HCT116 (cell line): ENCODE results near the gene UXS1. TPM values are rescaled to one million over a fixed set of nuclear protein-coding genes. Genes with fewer than 3 reads are reported as not detected.

Experiments used
- ATAC-seq: fragments of 200-7000 bp; cut with Tn5 transposase; 2 replicates; pipeline ENCODE4 v1.9.1; 2020; ENCODE audit warnings: mild to moderate bottlenecking, moderate library complexity
- BruUV-seq: library from RNA; stranded (reverse); fragments of 400-500 nt; replicated peaks from 2 replicates; lab custom pipeline; 2021; lab: Mats Ljungman, UMichigan
- CTCF ChIA-PET: fragments of 300-600 bp; sonication (Branson Sonifier 250); formaldehyde crosslinking; loops from one replicate; lab custom pipeline; 2021; ENCODE audit warnings: antibody characterized with exemption; lab: Charles Lee
- POLR2A ChIA-PET: fragments of 300-600, 350-600 bp; sonication (Branson Sonifier 250); formaldehyde crosslinking; loops from one replicate; lab custom pipeline; 2021; ENCODE audit warnings: antibody characterized with exemption; lab: Charles Lee
- RAD21 ChIA-PET, 2 experiments: fragments of 300-600 bp; sonication (Branson Sonifier 250); formaldehyde crosslinking; loops; one replicate each; lab custom pipeline; 2023; ENCODE audit warnings: low total read pairs in 2 of 2; ENCODE audit not compliant: uncharacterized antibody in 2 of 2, unreplicated experiment in 2 of 2, low non-redundant PET in 1 of 2; lab: Charles Lee
- DNase-seq: peaks from one replicate; pipeline ENCODE4 v3.0.0-alpha.2; 2010; ENCODE audit warnings: low read depth, low spot score
- H2AFZ ChIP-seq: fragments of 200-600 bp; shearing (Covaris generic), sonication (generic); 2 replicates; pipeline ENCODE4 v1.6.1; 2017; ENCODE audit warnings: low read depth, mixed run types, mixed read lengths, antibody characterized with exemption, low read length; ENCODE audit not compliant: poor library complexity, severe bottlenecking
- H3K27ac ChIP-seq: 2 replicates; pipeline ENCODE4 v1.5.1; 2012; ENCODE audit warnings: low read depth, low read length
- H3K27me3 ChIP-seq: fragments of 200-600 bp; sonication (generic); 2 replicates; pipeline ENCODE4 v1.6.1; 2016; ENCODE audit warnings: mixed run types, low read length, mixed read lengths; ENCODE audit not compliant: insufficient read depth
- H3K36me3 ChIP-seq, 2 experiments: fragments of 200-500 bp in 1 of 2; fragments of 200-600 bp in 1 of 2; sonication (Bioruptor generic) in 1 of 2; sonication (generic) in 1 of 2; 2 replicates each; pipeline versions ENCODE4 v1.5.1 to v1.6.1; 2014 to 2016; ENCODE audit warnings: low read length in 2 of 2, inconsistent platforms in 1 of 2, mixed read lengths in 1 of 2, mixed run types in 1 of 2; ENCODE audit not compliant: insufficient read depth in 2 of 2, control insufficient read depth in 1 of 2
- H3K4me1 ChIP-seq, 2 experiments: fragments of 200-600 bp in 1 of 2; sonication (generic) in 1 of 2; 2 replicates each; pipeline versions ENCODE4 v1.5.1 to v1.6.1; 2012 to 2017; ENCODE audit warnings: low read length in 2 of 2, inconsistent platforms in 1 of 2, mild to moderate bottlenecking in 1 of 2, mixed read lengths in 1 of 2, mixed run types in 1 of 2, moderate library complexity in 1 of 2; ENCODE audit not compliant: insufficient read depth in 2 of 2, control insufficient read depth in 1 of 2
- H3K4me2 ChIP-seq: fragments of 200-600 bp; sonication (generic); 2 replicates; pipeline ENCODE4 v1.6.1; 2017; ENCODE audit warnings: mixed run types, low read length, mixed read lengths
- H3K4me3 ChIP-seq, 2 experiments: fragments of 200-600 bp in 1 of 2; sonication (generic) in 1 of 2; replicated peaks in 1 of 2; 2 replicates each; pipeline ENCODE4 v1.5.1; 2011 to 2016; ENCODE audit warnings: low read length in 2 of 2, control low read depth in 1 of 2, low read depth in 1 of 2, mild to moderate bottlenecking in 1 of 2, mixed read lengths in 1 of 2, mixed run types in 1 of 2
- H3K79me2 ChIP-seq: fragments of 200-600 bp; sonication (generic); 2 replicates; pipeline ENCODE4 v1.6.1; 2017; ENCODE audit warnings: mild to moderate bottlenecking, mixed run types, low read length, moderate library complexity, mixed read lengths; ENCODE audit not compliant: insufficient read depth
- H3K9ac ChIP-seq: fragments of 200-600 bp; sonication (generic); 2 replicates; pipeline ENCODE4 v1.6.1; 2016; ENCODE audit warnings: low read length, mixed read lengths
- H3K9me2 ChIP-seq: fragments of 200-600 bp; sonication (generic), shearing (Covaris generic); 2 replicates; pipeline ENCODE4 v1.6.1; 2017; ENCODE audit warnings: mixed run types, mild to moderate bottlenecking, moderate library complexity; ENCODE audit not compliant: insufficient read depth
- H3K9me3 ChIP-seq, 2 experiments: fragments of 200-500 bp in 1 of 2; fragments of 200-600 bp in 1 of 2; sonication (Bioruptor generic) in 1 of 2; sonication (generic) in 1 of 2; 2 replicates each; pipeline ENCODE4 v1.6.1; 2014 to 2017; ENCODE audit warnings: low read length in 2 of 2, mixed read lengths in 2 of 2, inconsistent platforms in 1 of 2, low read depth in 1 of 2, mild to moderate bottlenecking in 1 of 2, mixed run types in 1 of 2, moderate library complexity in 1 of 2; ENCODE audit not compliant: control insufficient read depth in 1 of 2, insufficient read depth in 1 of 2
- H4K20me1 ChIP-seq: fragments of 200-600 bp; sonication (generic), shearing (Covaris generic); 2 replicates; pipeline ENCODE4 v1.6.1; 2017; ENCODE audit warnings: mixed run types, mild to moderate bottlenecking, moderate library complexity; ENCODE audit not compliant: insufficient read depth
- ATF3 ChIP-seq: IDR thresholded peaks from 2 replicates; pipeline ENCODE4 v1.6.1; 2012
- CEBPB ChIP-seq: IDR thresholded peaks from 2 replicates; pipeline ENCODE4 v1.6.1; 2012; ENCODE audit warnings: low read depth
- CTCF ChIP-seq, 3 experiments: fragments of 200-600 bp in 1 of 3; sonication (generic) in 1 of 3; IDR thresholded peaks in 2 of 3; conservative IDR thresholded peaks in 1 of 3; 2 replicates each; pipeline ENCODE4 v1.5.1; 2012 to 2017; ENCODE audit warnings: low read depth in 2 of 3, low read length in 2 of 3, antibody characterized with exemption in 1 of 3, borderline replicate concordance in 1 of 3, control low read depth in 1 of 3, mild to moderate bottlenecking in 1 of 3, mixed read lengths in 1 of 3, mixed run types in 1 of 3, moderate library complexity in 1 of 3; ENCODE audit not compliant: insufficient read depth in 1 of 3
- ELF1 ChIP-seq: IDR thresholded peaks from 2 replicates; pipeline ENCODE4 v1.6.1; 2012; ENCODE audit warnings: low read depth, borderline replicate concordance
- EZH2phosphoT487 ChIP-seq: fragments of 200-600 bp; IDR thresholded peaks from 2 replicates; pipeline ENCODE4 v1.6.1; 2018; ENCODE audit warnings: antibody characterized with exemption, borderline replicate concordance
- JUND ChIP-seq: IDR thresholded peaks from 2 replicates; pipeline ENCODE4 v1.6.1; 2012
- POLR2A ChIP-seq: IDR thresholded peaks from 2 replicates; pipeline ENCODE4 v1.7.0; 2011; ENCODE audit warnings: borderline replicate concordance; ENCODE audit not compliant: insufficient read depth, insufficient read length; ENCODE audit errors: extremely low read depth
- REST ChIP-seq: IDR thresholded peaks from 2 replicates; pipeline ENCODE4 v1.6.1; 2012; ENCODE audit warnings: low read depth
- SRF ChIP-seq: IDR thresholded peaks from 2 replicates; pipeline ENCODE4 v1.6.1; 2012; ENCODE audit warnings: low read depth
- YY1 ChIP-seq: IDR thresholded peaks from 2 replicates; pipeline ENCODE4 v1.6.1; 2011; ENCODE audit warnings: low read length, low read depth, moderate library complexity, mild to moderate bottlenecking; ENCODE audit not compliant: insufficient replicate concordance; ENCODE audit errors: extremely low read depth
- ZNF274 ChIP-seq: fragments of 200-500 bp; sonication (Bioruptor generic); IDR thresholded peaks from 2 replicates; pipeline ENCODE4 v1.6.1; 2014; ENCODE audit warnings: mild to moderate bottlenecking, low read depth, low read length, inconsistent platforms
- intact Hi-C: fragments of 100-400 bp; cut with micrococcal nuclease; formaldehyde crosslinking; loops from 2 replicates; pipeline ENCODE4 v1.10.0; 2022
- total RNA-seq: library from RNA; stranded (reverse); gene quantifications from one replicate; pipeline ENCODE4 v1.2.1, GENCODE V29; 2021; ENCODE audit not compliant: unreplicated experiment

UXS1 gene
- total RNA-seq, 1 experiment from 2014 or later = 45.7 TPM

GRCh38 chr2:106061611-106062349 lies 132.3 kb downstream of the UXS1 start:
- no peaks in the 10 kb centered on the region for H3K9me3 ChIP-seq
- ChIA-PET CTCF (no interaction called here), RAD21 (no interaction called here), POLR2A (no interaction called here)
- H3K27ac ChIP-seq = no peak overlapping the region
- H3K4me1 ChIP-seq = peaks cover 0 to 8% of the 10 kb centered on the region in 2 experiments; a peak in 1 of 4 replicates
- TF ChIP-seq EZH2phosphoT487 (no peak), CTCF (IDR thresholded peaks at IDR 0.05 in 2 of 3, conservative IDR thresholded peaks at IDR 0.05 in 1 of 3; ENCODE audit: borderline replicate concordance in 1 of 3, insufficient read depth in 1 of 3, low read depth in 2 of 3, low read length in 2 of 3) (no peak), ELF1 (no peak)
- H3K36me3 ChIP-seq = no peaks in the 10 kb centered on the region
- H4K20me1 ChIP-seq = no peaks in the 10 kb centered on the region
- H3K79me2 ChIP-seq = no peaks in the 10 kb centered on the region
- H3K9me2 ChIP-seq = no peaks in the 10 kb centered on the region
- intact Hi-C loops = no loop called here
- no TSS peak for BruUV-seq
- no peak overlapping the region for H2AFZ ChIP-seq
- H3K27me3 ChIP-seq = no peaks in the 10 kb centered on the region
- ATAC-seq (no peak), DNase-seq (no peak)
- no peak overlapping the region for H3K4me2 ChIP-seq
- H3K4me3 ChIP-seq = no peak overlapping the region
- no peak overlapping the region for H3K9ac ChIP-seq

GRCh38 chr2:106059416-106060065 lies 134.6 kb downstream of the UXS1 start:
- Histone ChIP-seq H3K9ac (no peak overlapping the region), H3K4me1 (peaks cover 2 to 9% of the 10 kb centered on the region in 2 experiments; a peak in 2 of 4 replicates), H3K27me3 (no peaks in the 10 kb centered on the region), H3K27ac (no peak overlapping the region), H3K79me2 (no peaks in the 10 kb centered on the region), H3K4me3 (no peak overlapping the region), H3K4me2 (no peak overlapping the region), H3K36me3 (no peaks in the 10 kb centered on the region), H3K9me2 (no peaks in the 10 kb centered on the region), H2AFZ (no peak overlapping the region), H3K9me3 (no peaks in the 10 kb centered on the region), H4K20me1 (no peaks in the 10 kb centered on the region)
- intact Hi-C loops = no loop called here
- RAD21 ChIA-PET = no interaction called here
- DNase-seq = no peak
- no TSS peak for BruUV-seq
- no peak for ATAC-seq
- CTCF ChIA-PET = no interaction called here
- no peak for TF ChIP-seq ATF3
- no peak for TF ChIP-seq JUND
- TF ChIP-seq EZH2phosphoT487 = no peak
- no peak for TF ChIP-seq ZNF274
- no peak for TF ChIP-seq SRF
- TF ChIP-seq YY1 = no peak
- TF ChIP-seq POLR2A = no peak
- no peak for TF ChIP-seq CEBPB
- no peak for TF ChIP-seq REST
- POLR2A ChIA-PET = interaction anchor here (0.6 kb wide), 1 partner anchor 12 kb away, joined by 3 read pairs; no protein-coding TSS in a partner anchor
